ENCODE results near the gene RBM38.
A peak's percentile ranks its signal among the peaks of the same experiment; 100 is the strongest.

RBM38 gene

GRCh38 chr20:57396984-57397692 is 5.9 kb downstream of the RBM38 start (continued):
- TF ChIP-seq, protein P1, sequence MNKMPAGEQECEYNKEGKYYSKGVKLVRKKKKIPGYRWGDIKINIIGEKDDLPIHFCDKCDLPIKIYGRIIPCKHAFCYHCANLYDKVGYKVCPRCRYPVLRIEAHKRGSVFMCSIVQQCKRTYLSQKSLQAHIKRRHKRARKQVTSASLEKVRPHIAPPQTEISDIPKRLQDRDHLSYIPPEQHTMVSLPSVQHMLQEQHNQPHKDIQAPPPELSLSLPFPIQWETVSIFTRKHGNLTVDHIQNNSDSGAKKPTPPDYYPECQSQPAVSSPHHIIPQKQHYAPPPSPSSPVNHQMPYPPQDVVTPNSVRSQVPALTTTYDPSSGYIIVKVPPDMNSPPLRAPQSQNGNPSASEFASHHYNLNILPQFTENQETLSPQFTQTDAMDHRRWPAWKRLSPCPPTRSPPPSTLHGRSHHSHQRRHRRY (tag by site-specific recombination; IDR thresholded peaks at IDR 0.05) = no peak
- TF ChIP-seq MYNN (tag by site-specific recombination; IDR thresholded peaks at IDR 0.05; ENCODE audit: borderline replicate concordance) = no peak
- no peak for TF ChIP-seq MZF1 (tag by site-specific recombination; IDR thresholded peaks at IDR 0.05; ENCODE audit: borderline replicate concordance)
- TF ChIP-seq ZNF548 (tag by site-specific recombination; IDR thresholded peaks at IDR 0.05) = no peak
- no peak for TF ChIP-seq ZNF398 (tag by site-specific recombination; IDR thresholded peaks at IDR 0.05)
- no peak for TF ChIP-seq ZNF146 (tag by site-specific recombination; IDR thresholded peaks at IDR 0.05)
- TF ChIP-seq SP2 (tag by site-specific recombination; IDR thresholded peaks at IDR 0.05) = no peak; the same call in 1 of the 2 replicates
- no peak for TF ChIP-seq OVOL3 (tag by site-specific recombination; IDR thresholded peaks at IDR 0.05)

DNA sequence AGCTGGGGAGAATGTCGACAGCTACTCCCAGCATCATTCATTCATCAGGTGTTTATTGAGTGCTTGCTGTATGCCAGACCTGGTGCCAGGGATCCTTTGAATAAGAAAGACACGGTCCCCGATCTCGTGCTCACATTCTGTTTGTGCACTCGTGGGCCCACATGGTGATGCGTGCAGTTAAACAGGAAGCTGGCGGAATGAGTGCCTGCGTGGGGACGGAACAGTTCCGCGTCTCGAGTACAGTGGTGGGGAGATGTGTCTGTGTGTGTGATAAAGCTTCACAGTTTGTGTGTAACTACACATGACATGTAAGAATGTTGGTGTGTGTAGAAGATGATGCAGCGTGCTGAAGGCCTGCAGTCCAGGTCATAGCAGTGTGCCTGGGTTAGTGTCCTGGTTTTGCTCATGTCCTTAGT is 6.5 kb downstream of the RBM38 start:
- H3K36me3 ChIP-seq (ENCODE audit: control insufficient read depth in 2 of 2, insufficient read depth in 1 of 2, low read length in 2 of 2) = peaks cover 0 to 98% of the 10 kb centered on the region in 2 experiments; a peak in 1 of 3 replicates
- ChIA-PET CTCF (interaction anchor here (0.6 to 0.8 kb wide), 2 partner anchors 15 to 848 kb away, joined by 3 to 4 read pairs; no protein-coding TSS in a partner anchor), POLR2A (no interaction called here)
- H3K4me1 ChIP-seq (ENCODE audit: control insufficient read depth, insufficient read depth, low read length) = no peaks in the 10 kb centered on the region
- TF ChIP-seq ZNF488 (tag by site-specific recombination; IDR thresholded peaks at IDR 0.05) = no peak
- no peak for TF ChIP-seq ZNF654 (tag by site-specific recombination; IDR thresholded peaks at IDR 0.05; ENCODE audit: low read depth)
- TF ChIP-seq ZBTB20 (tag by site-specific recombination; IDR thresholded peaks at IDR 0.05) = no peak
- peak; percentile 44; the same call in 1 of the 2 replicates for TF ChIP-seq SCRT2 (tag by site-specific recombination; IDR thresholded peaks at IDR 0.05)
- no peak overlapping the region for H3K4me3 ChIP-seq (ENCODE audit: low read depth, low read length)
- no peak overlapping the region for H3K27ac ChIP-seq (ENCODE audit: extremely low read depth, low read depth, low read length)
- H3K9me3 ChIP-seq (ENCODE audit: control insufficient read depth, insufficient read depth, low read depth, low read length) = no peaks in the 10 kb centered on the region

GRCh38 chr20:57398231-57398821 is 7.1 kb downstream of the RBM38 start:
- Histone ChIP-seq H3K9me3 (ENCODE audit: control insufficient read depth, insufficient read depth, low read depth, low read length) (no peaks in the 10 kb centered on the region), H3K4me3 (ENCODE audit: low read depth, low read length) (no peak overlapping the region), H3K4me1 (ENCODE audit: control insufficient read depth, insufficient read depth, low read length) (no peaks in the 10 kb centered on the region), H3K27ac (ENCODE audit: extremely low read depth, low read depth, low read length) (no peak overlapping the region), H3K36me3 (ENCODE audit: control insufficient read depth in 2 of 2, insufficient read depth in 1 of 2, low read length in 2 of 2) (peaks cover 0 to 98% of the 10 kb centered on the region in 2 experiments; a peak in 2 of 3 replicates)
- ChIA-PET POLR2A (no interaction called here), CTCF (interaction anchor here (0.8 kb wide), 1 partner anchor 14 kb away, joined by 3 read pairs; no protein-coding TSS in a partner anchor)
- TF ChIP-seq OVOL3 (tag by site-specific recombination; IDR thresholded peaks at IDR 0.05) (no peak), EGR2 (tag by site-specific recombination; IDR thresholded peaks at IDR 0.05; ENCODE audit: low read depth) (no peak), ZNF677 (tag by site-specific recombination; IDR thresholded peaks at IDR 0.05) (no peak), ZNF670 (tag by site-specific recombination; IDR thresholded peaks at IDR 0.05; ENCODE audit: low read depth) (no peak), ZNF280D (tag by site-specific recombination; IDR thresholded peaks at IDR 0.05) (no peak), ZNF792 (tag by site-specific recombination; IDR thresholded peaks at IDR 0.05) (no peak), INSM2 (tag by site-specific recombination; IDR thresholded peaks at IDR 0.05) (no peak), ZNF701 (tag by site-specific recombination; IDR thresholded peaks at IDR 0.05) (no peak)
- TF ChIP-seq, protein P2, sequence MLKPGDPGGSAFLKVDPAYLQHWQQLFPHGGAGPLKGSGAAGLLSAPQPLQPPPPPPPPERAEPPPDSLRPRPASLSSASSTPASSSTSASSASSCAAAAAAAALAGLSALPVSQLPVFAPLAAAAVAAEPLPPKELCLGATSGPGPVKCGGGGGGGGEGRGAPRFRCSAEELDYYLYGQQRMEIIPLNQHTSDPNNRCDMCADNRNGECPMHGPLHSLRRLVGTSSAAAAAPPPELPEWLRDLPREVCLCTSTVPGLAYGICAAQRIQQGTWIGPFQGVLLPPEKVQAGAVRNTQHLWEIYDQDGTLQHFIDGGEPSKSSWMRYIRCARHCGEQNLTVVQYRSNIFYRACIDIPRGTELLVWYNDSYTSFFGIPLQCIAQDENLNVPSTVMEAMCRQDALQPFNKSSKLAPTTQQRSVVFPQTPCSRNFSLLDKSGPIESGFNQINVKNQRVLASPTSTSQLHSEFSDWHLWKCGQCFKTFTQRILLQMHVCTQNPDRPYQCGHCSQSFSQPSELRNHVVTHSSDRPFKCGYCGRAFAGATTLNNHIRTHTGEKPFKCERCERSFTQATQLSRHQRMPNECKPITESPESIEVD (tag by site-specific recombination; IDR thresholded peaks at IDR 0.05) = no peak
